GM12878 (cell line): ENCODE data around the gene MED22. TPM values are rescaled to one million over a fixed set of nuclear protein-coding genes. Genes with fewer than 3 reads are reported as not detected.

Experiments used
- ATF7 ChIP-seq: fragments of 450-650 bp; IDR thresholded peaks from 2 replicates; pipeline ENCODE4 v1.6.1; 2016; ENCODE audit warnings: low read depth, mild to moderate bottlenecking
- CBX3 ChIP-seq: fragments of 200-600 bp; sonication (generic); IDR thresholded peaks from 2 replicates; pipeline ENCODE4 v1.6.1; 2016; ENCODE audit warnings: low read depth, borderline replicate concordance
- CHD1 ChIP-seq: IDR thresholded peaks from 2 replicates; pipeline ENCODE4 v1.6.1; 2012; ENCODE audit warnings: low read depth, low read length, improper control_type of control experiment
- CTCF ChIP-seq, 3 experiments: IDR thresholded peaks in 2 of 3; conservative IDR thresholded peaks in 1 of 3; 2 replicates each; pipeline ENCODE4 v1.5.1; 2011; ENCODE audit warnings: low read depth in 3 of 3, low read length in 3 of 3, mild to moderate bottlenecking in 3 of 3, control low read depth in 2 of 3, moderate library complexity in 2 of 3, inconsistent platforms in 1 of 3, mixed read lengths in 1 of 3; ENCODE audit not compliant: control insufficient read depth in 2 of 3, insufficient read depth in 1 of 3; ENCODE audit errors: extremely low read depth in 1 of 3
- DPF2 ChIP-seq: fragments of 450-650 bp; IDR thresholded peaks from 2 replicates; pipeline ENCODE4 v1.6.1; 2017; ENCODE audit warnings: mild to moderate bottlenecking
- ESRRA ChIP-seq: IDR thresholded peaks from 2 replicates; pipeline ENCODE4 v1.6.1; 2012; ENCODE audit warnings: mild to moderate bottlenecking, low read length, improper control_type of control experiment
- IKZF1 ChIP-seq: fragments of 450-650 bp; conservative IDR thresholded peaks from 2 replicates; pipeline ENCODE4 v1.6.1; 2017; ENCODE audit warnings: antibody characterized with exemption, mild to moderate bottlenecking
- IKZF2 ChIP-seq, 2 experiments: fragments of 450-650 bp; IDR thresholded peaks; 2 replicates each; pipeline ENCODE4 v1.6.1; 2017; ENCODE audit warnings: mild to moderate bottlenecking in 2 of 2, moderate library complexity in 2 of 2
- JUND ChIP-seq: IDR thresholded peaks from 2 replicates; pipeline ENCODE4 v1.6.1; 2012; ENCODE audit warnings: low read depth, mild to moderate bottlenecking, low read length, improper control_type of control experiment, moderate library complexity
- MTA3 ChIP-seq: IDR thresholded peaks from 2 replicates; pipeline ENCODE4 v1.6.1; 2012; ENCODE audit warnings: low read length, inconsistent platforms, borderline replicate concordance
- POLR2AphosphoS2 ChIP-seq: IDR thresholded peaks from 2 replicates; pipeline ENCODE4 v1.6.1; 2011; ENCODE audit warnings: low read depth, mild to moderate bottlenecking, low read length, improper control_type of control experiment, moderate library complexity
- RELB ChIP-seq: fragments of 450-650 bp; IDR thresholded peaks from 2 replicates; pipeline ENCODE4 v1.6.1; 2017; ENCODE audit warnings: low read depth, mild to moderate bottlenecking, moderate library complexity
- SUPT20H ChIP-seq: IDR thresholded peaks from 2 replicates; pipeline ENCODE4 v1.6.1; 2011; ENCODE audit warnings: low read depth, mild to moderate bottlenecking, low read length, moderate library complexity, borderline replicate concordance; ENCODE audit not compliant: control insufficient read depth
- TAF1 ChIP-seq: IDR thresholded peaks from 2 replicates; pipeline ENCODE4 v1.6.1; 2011; ENCODE audit warnings: mild to moderate bottlenecking, low read depth, low read length, borderline replicate concordance
- TARDBP ChIP-seq: IDR thresholded peaks from 2 replicates; pipeline ENCODE4 v1.6.1; 2016; ENCODE audit warnings: borderline replicate concordance
- TCF12 ChIP-seq: IDR thresholded peaks from 2 replicates; pipeline ENCODE4 v1.6.1; 2011; ENCODE audit warnings: low read depth, mild to moderate bottlenecking, low read length
- TCF3 ChIP-seq: IDR thresholded peaks from 2 replicates; pipeline ENCODE4 v1.6.1; 2012; ENCODE audit warnings: low read depth, mild to moderate bottlenecking, low read length, borderline replicate concordance; ENCODE audit not compliant: insufficient read depth
- USF1 ChIP-seq: IDR thresholded peaks from 2 replicates; pipeline ENCODE4 v1.6.1; 2011; ENCODE audit warnings: borderline replicate concordance, low read depth, mild to moderate bottlenecking, moderate library complexity, mixed read lengths, low read length; ENCODE audit not compliant: insufficient read depth; ENCODE audit errors: extremely low read length
- WRNIP1 ChIP-seq: IDR thresholded peaks from 2 replicates; pipeline ENCODE4 v1.6.1; 2011; ENCODE audit warnings: low read depth, low read length, improper control_type of control experiment, borderline replicate concordance
- YBX1 ChIP-seq: fragments of 450-650 bp; IDR thresholded peaks from 2 replicates; pipeline ENCODE4 v1.6.1; 2016; ENCODE audit warnings: antibody characterized with exemption
- YY1 ChIP-seq: IDR thresholded peaks from 2 replicates; pipeline ENCODE4 v1.6.1; 2011; ENCODE audit warnings: low read depth, mild to moderate bottlenecking, low read length
- ZNF217 ChIP-seq: fragments of 450-650 bp; IDR thresholded peaks from 2 replicates; pipeline ENCODE4 v1.6.1; 2017; ENCODE audit warnings: antibody characterized with exemption, mild to moderate bottlenecking
- ZNF592 ChIP-seq: fragments of 450-650 bp; IDR thresholded peaks from 2 replicates; pipeline ENCODE4 v1.6.1; 2017; ENCODE audit warnings: mild to moderate bottlenecking, moderate library complexity
- polyA plus RNA-seq, 11 experiments: library from polyadenylated mRNA; depleted of rRNA in 4 of 11; unstranded in 6 of 11; stranded (reverse) in 5 of 11; fragments of >200 nt; fragmentation: Nextera tagmentation in 4 of 11; fragmentation: Illumina TruSeq in 1 of 11; extraction: Ambion mirVana in 4 of 11; extraction: Trizol in 1 of 11; gene quantifications; 1 replicate in 1 of 11; 2 replicates in 10 of 11; pipeline versions ENCODE4 v1.2.1 to v1.2.3, GENCODE V29; 2011 to 2016; ENCODE audit warnings: inconsistent platforms in 2 of 11, missing spikeins in 2 of 11, low read depth in 1 of 11
- total RNA-seq, 4 experiments: library from RNA; depleted of rRNA in 3 of 4; stranded (reverse); fragments of >200 nt in 3 of 4; fragmentation: Illumina TruSeq in 1 of 4; extraction: Trizol in 1 of 4; gene quantifications; 2 replicates each; pipeline versions ENCODE4 v1.2.1 to v1.2.3, GENCODE V29; 2013 to 2021

The MED22 gene
- total and polyA plus RNA-seq, 10 of the 15 experiments (the other 5 are each of a cell fraction or from before 2014, with no cell fraction given): 1.4 to 42.1 (median 24.6) TPM

- no peak for TF ChIP-seq ZNF592
- no peak for TF ChIP-seq CHD1
- TF ChIP-seq ESRRA: no peak
- peak in 2 of 3 experiments; percentile 15 to 20; a peak in 2 of 6 replicates for TF ChIP-seq CTCF (IDR thresholded peaks at IDR 0.05 in 2 of 3, conservative IDR thresholded peaks at IDR 0.05 in 1 of 3; ENCODE audit: control insufficient read depth in 2 of 3, extremely low read depth in 1 of 3, insufficient read depth in 1 of 3, low read depth in 3 of 3, low read length in 3 of 3)
- TF ChIP-seq JUND: no peak
- 0 out of 2 replicates have a peak, but pooled peaks have one; percentile 10 for TF ChIP-seq DPF2
- no peak for TF ChIP-seq USF1
- no peak for TF ChIP-seq TCF12
- 0 out of 2 replicates have a peak, but pooled peaks have one; percentile 35 for TF ChIP-seq IKZF1
- TF ChIP-seq YBX1: no peak
- TF ChIP-seq TAF1: peak; percentile 88
- TF ChIP-seq SUPT20H: no peak
- no peak for TF ChIP-seq IKZF2 (IDR thresholded peaks at IDR 0.05)
- TF ChIP-seq RELB: no peak
- TF ChIP-seq ATF7: no peak
- no peak for TF ChIP-seq WRNIP1
- no peak for TF ChIP-seq ZNF217
- TF ChIP-seq YY1: peak; percentile 97
- no peak for TF ChIP-seq MTA3
- TF ChIP-seq TARDBP: no peak
- TF ChIP-seq TCF3: 0 out of 2 replicates have a peak, but pooled peaks have one; percentile 6
- TF ChIP-seq POLR2AphosphoS2: peak; percentile 74; the same call in 1 of the 2 replicates
- TF ChIP-seq CBX3: no peak
These were observed 8.6 kb upstream of the MED22 start, which contains the start of the genes SURF1 and SURF2 (continued) for GRCh38 chr9:133356391-133357091.
